Renal pelvis (tissue), 4 donors: Measurements from ENCODE around the gene RASL10A. TPM values are rescaled to one million over a fixed set of nuclear protein-coding genes. Genes with fewer than 3 reads are reported as not detected.
A peak's percentile ranks its signal among the peaks of the same experiment; 100 is the strongest.

Experiments
- DNase-seq: peaks from one replicate; pipeline ENCODE4 v3.0.0-alpha.2; 2013
- polyA plus RNA-seq, 3 donors: library from polyadenylated mRNA; unstranded; fragments of 120-200 nt; gene quantifications; one replicate each; pipeline ENCODE4 v1.2.1, GENCODE V29; 2013; ENCODE audit not compliant: insufficient read length in 3 of 3

RASL10A gene
- polyA plus RNA-seq, 3 donors = 0.28 to 0.58 TPM; not detected in 1

- DNase-seq = peak; percentile 82
Measured at GRCh38 chr22:29306835-29307595, 8.5 kb downstream of the RASL10A start.

GRCh38 chr22:29306175-29306834, 9.2 kb downstream of the RASL10A start, which contains the start of gene GAS2L1:
GAS2L1 (plus strand) TSS chr22:29306650; CDS start chr22:29308106, 1,456 bp downstream.
- DNase-seq = peak; percentile 80

DNA sequence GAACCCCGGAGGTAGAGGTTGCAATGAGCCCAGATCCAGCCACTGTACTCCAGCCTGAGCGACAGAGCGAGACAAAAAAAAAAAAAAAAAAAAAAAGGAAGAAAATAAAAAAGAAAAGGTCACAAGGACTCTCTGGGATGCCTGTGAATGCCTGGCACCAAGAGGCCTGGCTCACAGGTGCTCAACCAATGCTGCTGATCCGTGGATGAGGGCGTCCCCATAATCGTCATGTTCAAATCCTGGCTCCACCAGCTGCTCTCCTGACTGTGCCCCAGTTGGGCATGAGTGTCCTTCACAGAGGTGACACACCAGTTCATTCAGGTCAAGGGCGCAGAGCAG, 9.7 kb downstream of the RASL10A start:
- DNase-seq = no peak

DNA sequence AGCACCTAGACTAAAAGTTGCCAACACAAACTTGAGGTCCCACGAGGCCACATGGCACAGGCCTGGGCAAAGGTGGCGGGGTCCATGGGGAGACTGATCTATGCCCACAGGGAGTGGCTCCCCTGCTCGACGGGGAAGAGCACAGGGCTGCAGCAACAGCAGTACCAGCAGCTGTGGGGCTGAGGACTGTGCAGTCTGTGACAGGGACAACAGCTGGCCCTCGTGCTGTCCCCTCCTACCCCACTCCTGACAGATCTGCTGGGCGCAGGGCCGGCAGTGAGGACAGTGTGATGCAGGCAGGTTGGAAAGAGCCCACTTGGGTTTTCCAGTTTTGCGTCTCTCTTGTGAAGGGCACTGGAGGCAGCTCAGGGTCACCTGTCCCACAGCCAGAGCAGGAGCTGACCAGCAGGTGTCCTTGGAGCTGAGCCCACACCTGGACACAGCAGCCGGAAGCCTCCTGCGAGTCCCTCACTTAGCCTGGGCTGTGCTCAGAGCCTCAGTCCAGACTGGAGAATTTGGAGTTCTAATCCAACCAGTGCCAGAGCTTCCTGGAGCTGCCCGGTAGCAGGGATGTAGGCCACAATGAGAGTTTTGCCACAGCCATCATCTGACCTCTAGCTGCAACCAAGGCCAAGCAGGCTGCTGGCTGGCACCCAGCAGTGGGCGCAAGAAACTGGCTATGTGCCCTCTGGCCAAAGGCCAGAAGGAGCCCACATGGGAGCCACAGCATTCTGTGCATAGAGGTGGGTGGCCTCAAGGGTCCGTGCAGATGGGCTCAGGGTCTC, 12.6 kb downstream of the RASL10A start:
- DNase-seq = no peak

GRCh38 chr22:29302402-29302680, 13.2 kb downstream of the RASL10A start:
- DNase-seq = no peak

DNA sequence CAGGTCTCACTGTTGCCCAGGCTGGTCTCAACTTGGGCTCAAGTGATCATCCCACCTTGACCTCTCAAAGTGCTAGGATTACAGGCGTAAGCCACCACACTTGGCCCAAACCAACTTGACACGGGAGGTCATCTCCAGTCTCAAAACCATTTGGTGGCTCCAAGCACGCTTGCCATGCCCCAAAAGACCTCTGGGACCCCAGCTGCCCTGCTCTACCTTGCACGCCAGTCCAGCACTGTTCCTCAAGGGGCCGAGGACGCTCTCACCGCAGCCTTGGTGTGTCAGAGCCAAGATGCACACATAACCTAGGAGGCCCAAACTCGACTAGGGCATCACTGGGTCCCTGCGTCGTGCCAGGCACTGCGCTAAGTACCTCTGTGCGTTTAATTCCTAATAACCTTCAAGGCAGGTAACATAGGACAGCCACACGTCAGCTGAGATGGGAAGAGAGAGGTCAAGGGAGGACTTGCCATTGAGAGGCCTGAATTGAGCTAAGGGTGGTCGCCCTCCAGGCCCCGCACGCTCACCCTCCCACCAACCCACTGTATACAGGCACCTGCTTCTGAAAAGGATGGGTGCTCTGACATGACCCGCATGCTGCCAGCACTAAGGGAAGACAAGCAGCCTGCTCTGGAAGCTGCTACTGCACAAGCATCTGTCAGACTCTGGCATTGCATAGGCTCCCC, 13.6 kb downstream of the RASL10A start:
- DNase-seq = no peak

- DNase-seq = no peak
Measured at GRCh38 chr22:29300807-29301601, 14.5 kb downstream of the RASL10A start.

DNA sequence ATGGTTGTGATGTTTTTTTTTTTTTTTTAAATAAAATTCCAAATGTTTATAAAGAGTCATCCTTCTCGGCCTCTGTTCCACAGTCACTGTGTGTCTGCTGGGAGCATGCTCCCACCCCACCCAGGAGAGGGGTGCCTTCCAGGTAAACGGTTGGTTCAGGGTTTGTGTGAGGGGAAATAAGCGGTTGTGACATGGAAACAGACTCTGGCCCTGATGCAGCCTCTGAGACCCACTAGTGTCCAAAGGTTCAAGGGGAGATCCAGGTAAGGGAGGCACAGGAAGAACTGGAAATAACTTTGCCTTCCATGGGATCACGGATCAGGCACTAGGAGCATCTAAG, 15.1 kb downstream of the RASL10A start:
- no peak for DNase-seq

- no peak for DNase-seq
Measured at GRCh38 chr22:29299136-29299900, 16.2 kb downstream of the RASL10A start.

DNA sequence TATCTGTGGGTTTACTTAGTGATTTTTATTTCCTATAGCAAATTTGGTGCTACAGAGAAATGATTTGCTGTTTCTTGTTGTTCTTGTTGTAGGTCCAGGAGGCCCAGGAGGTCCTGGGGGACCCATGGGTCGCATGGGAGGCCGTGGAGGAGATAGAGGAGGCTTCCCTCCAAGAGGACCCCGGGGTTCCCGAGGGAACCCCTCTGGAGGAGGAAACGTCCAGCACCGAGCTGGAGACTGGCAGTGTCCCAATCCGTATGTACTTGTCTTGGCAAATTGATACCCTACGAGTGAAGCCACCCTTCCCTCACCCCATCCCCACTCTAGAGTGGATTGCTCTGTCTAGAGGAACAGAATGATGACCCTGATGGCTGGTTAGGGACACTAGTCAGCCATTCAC, 16.9 kb downstream of the RASL10A start:
- DNase-seq = no peak

DNA sequence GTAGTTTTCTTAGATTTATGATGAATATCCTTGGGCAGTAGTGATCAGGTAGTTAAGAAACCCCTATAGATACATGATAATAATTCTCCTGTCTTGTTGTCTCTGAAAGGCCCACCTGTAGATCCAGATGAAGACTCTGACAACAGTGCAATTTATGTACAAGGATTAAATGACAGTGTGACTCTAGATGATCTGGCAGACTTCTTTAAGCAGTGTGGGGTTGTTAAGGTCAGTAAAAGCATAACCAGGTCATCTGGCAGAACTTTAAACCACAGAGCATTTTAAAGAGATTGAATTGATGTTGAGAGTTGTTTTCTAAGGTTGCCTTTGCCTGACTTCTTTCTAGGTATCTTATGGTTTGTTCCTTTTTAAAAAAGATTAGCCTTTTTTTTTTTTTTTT, 23.1 kb downstream of the RASL10A start:
- no peak for DNase-seq

DNA sequence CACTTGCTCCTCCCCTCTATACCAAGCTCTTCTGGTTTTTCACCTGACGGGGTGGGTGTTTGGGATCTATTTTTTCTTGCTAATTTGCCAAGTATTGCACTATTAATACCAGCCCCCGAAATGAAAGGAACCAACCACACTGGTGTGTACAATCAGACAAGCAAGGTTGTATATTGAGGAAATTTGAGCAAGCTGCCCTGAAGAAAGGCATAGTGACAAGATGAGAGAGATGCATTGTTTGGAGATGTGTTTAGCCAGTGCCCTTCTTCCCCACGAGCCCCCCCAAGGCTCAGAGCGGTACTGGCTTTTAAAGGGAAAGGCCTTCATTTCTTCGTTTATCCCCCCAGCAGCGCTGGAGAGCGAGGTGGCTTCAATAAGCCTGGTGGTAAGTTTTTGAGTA, 24.3 kb downstream of the RASL10A start:
- no peak for DNase-seq

- DNase-seq = no peak
Measured at GRCh38 chr22:29290061-29290460, 25.4 kb downstream of the RASL10A start.

DNA sequence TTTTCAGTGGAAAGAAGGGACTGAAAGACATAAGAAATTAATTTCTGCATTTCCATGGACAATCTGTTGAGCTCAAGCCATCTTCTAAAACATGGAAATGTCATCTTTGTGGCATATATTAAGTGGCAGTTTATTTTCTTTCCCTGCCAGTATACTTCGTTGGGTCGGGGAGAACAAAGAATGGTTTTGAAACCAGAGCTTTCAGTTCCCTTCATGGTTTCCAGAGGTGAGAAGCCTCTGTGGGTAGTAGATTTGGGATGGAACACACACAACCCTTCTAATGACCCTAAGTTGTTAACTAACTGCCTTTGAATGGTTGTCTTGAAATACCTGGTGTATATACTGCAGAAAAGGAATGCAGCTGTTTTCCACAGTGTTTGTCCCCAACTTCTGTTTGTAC, 26.7 kb downstream of the RASL10A start:
- no peak for DNase-seq

GRCh38 chr22:29284196-29284595, 31.3 kb downstream of the RASL10A start:
- no peak for DNase-seq

DNA sequence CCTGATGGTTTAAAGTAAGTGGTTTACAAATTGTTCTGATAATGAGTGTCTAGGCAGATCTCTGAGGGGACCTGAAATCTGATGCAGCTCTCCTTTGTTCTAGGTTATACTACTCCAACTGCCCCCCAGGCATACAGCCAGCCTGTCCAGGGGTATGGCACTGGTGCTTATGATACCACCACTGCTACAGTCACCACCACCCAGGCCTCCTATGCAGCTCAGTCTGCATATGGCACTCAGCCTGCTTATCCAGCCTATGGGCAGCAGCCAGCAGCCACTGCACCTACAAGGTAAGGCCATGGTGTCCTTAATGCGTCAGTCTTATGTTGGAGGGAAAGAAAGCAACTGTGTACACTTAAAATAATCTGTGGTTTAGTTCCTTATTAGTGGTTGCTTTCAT, 37.6 kb downstream of the RASL10A start:
- DNase-seq = no peak

DNA sequence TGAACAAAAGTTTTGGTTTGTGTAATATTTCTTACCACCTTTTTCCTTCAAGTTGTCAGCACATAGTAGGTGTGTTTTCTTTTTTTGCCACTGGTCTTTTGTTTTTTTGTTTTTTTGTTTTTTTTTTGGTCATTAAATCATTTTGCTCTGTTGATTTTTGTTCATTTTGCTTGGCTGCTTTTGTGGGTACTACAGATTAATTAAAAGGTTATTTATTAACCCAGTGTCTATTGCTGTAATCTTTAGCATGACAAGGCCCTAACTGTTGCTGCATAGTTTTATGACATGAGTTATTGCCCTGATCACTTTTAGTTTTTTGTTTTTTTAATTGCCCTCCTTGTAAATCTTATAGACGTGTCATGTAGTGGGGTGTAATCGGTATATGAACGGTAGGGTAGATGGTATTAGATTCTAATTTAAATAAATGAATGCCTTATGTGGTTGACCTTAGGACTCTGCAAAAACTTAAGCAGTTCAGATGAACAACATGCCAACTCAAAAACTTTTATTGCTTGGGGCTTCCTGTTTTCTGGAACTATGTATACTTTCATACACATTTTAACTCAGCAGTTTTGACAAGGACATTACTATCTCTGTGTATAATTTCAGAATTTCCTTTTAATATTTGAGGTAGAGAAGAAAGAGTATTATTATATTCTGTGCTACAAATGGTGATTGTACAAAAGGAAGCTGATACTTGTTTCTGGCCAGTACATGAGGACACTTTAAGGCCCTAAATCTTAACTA, 39.5 kb downstream of the RASL10A start:
- DNase-seq = no peak

DNA sequence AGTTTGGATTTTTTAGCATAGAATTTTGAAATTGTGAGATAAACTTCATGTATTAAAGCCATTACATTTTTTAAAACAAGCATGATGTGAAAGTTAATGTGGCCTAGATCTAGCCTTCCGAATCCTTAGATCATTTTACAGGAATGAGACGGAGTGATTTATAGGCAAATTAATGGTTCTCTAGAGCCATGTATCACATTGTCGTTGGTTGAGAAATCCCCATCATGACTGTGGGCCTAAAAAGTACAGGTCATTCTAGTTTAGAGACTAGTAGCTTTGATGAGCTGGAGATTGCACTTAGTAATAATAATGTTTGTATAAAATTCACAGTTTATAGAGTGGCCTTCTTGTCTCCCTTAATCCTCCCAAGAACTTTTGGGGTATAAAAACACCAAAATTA, 40.3 kb downstream of the RASL10A start:
- no peak for DNase-seq

DNA sequence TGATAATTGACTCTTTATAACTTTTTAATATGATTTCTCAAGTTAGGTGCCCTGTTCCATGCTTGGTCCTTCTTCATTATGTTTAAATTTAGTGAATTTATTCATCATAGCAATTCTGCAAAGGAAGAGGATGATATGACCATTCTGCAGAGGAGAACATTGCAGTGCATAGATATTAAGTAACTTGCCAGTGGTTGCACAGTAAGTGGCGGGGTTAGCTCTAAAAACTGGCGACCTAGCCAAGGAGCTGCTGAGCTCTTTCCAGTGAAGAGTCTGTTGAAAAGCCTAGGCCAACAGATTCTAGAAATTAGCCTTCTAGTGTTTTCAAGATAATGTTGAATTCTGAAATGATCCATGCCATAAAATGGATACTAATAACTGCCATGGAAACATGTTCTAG, 42.9 kb downstream of the RASL10A start:
- DNase-seq = no peak
